GM12892 (cell line): ENCODE data around the gene HES5.

ENCODE experiments used
- POLR2A ChIP-seq: IDR thresholded peaks from 2 replicates; pipeline ENCODE4 v1.6.1; 2011; ENCODE audit warnings: low read depth, low read length, control low read depth
- POLR2AphosphoS5 ChIP-seq: IDR thresholded peaks from 2 replicates; pipeline ENCODE4 v1.6.1; 2011; ENCODE audit warnings: low read depth, low read length, control low read depth

DNA sequence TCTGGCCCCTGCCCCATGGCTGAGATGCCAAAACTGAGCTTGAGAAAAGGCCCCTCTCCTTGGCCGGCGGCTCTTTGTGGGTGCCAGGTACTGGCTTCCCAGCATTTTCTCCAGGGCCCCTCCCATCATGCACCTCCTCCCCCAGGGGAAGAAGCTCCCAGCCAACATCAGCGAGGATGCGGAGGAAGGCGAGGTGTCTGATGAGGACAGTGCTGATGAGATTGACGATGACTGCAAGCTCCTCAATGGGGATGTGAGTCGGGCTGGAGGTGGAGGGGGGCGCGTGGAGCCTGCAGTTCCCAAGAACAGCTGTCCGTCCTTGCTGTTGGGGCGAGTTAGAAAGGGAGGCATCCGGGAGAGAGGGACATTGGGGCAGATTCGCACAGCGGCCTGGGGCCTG is 40.4 kb downstream of the HES5 start:
- TF ChIP-seq POLR2AphosphoS5, result no peak
- no peak for TF ChIP-seq POLR2A
